Measurements from ENCODE around the gene PLPP3.
"Not testable (repeated sequence)": the region's sequence is repeated elsewhere in the genome, so short reads cannot be mapped to it uniquely, and the experiment has no call there.

PLPP3 gene

DNA sequence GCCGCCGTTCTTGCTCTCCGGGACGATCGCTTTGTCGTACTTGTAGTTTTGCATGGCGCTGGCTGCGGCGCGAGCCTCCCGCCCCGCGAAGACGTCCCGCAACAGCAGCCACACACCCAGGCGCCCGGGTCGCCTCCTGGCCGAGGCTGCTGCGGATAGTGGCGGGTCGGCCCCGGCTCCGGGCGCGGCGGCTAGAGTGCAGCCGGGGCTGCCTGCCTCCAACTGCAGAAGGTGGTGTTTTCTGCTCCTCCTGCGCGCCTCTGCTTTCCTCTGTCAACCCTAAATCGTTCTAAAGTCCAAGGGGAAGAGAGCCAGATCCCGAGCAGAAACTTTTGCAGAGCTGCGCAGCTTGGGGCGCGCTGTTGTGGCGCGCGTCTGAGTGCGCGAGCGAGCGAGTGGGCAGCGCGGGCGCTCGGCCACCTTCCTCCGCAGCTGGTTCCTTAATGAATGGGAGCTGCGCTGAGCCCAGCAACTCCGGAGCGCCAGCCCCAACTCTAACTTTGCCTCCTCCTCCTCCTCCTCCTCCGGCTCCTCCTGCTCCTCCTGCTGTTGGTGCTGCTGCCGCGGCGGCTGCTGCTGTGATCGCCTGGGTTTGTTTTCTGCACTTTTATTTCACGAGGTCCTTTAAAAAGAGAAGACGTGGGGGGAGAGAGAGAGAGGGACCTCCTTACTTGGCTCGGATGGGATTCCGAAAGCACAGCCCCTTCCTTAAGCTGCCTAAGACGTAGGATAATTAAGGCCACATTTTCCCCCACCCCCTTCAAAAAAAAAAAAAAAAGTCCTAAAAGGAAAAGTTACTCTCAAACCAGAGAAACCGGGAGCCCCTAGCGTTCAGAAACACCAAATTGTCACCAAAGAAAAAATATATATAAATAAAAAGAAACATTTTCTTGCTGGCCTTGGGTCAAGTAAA, at the start of gene PLPP3:
PLPP3 (minus strand) TSS at position 601 of the 913 bp plus-strand sequence; CDS start at position 54, 547 bp downstream.
- peak; percentile 44 for DNase-seq (ENCODE audit: low spot score)

- DNase-seq (ENCODE audit: low spot score): no peak
Observed at GRCh38 chr1:56627636-56628039, 48.3 kb upstream of the PLPP3 start.

- DNase-seq (ENCODE audit: low spot score): no peak
Observed at GRCh38 chr1:56627019-56627635, 47.8 kb upstream of the PLPP3 start.

DNA sequence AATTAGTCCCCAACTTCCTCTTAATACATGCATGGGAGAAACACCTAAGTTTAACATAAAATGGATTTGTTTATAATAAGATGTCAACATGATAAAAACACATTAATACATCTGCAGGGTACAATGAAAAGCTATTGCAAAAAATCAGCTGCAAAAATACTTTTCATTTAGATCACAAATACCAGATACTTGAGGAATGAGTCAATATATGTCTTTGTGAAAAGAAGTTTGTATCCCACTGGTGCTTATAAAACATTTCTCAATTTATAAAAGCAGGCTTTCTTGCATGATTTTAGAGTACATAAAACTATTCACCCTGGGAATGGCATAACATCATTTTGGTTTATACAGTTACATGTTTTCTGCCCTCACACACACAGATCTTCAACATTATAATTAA, 47.2 kb upstream of the PLPP3 start:
- no peak for DNase-seq (ENCODE audit: low spot score)

DNA sequence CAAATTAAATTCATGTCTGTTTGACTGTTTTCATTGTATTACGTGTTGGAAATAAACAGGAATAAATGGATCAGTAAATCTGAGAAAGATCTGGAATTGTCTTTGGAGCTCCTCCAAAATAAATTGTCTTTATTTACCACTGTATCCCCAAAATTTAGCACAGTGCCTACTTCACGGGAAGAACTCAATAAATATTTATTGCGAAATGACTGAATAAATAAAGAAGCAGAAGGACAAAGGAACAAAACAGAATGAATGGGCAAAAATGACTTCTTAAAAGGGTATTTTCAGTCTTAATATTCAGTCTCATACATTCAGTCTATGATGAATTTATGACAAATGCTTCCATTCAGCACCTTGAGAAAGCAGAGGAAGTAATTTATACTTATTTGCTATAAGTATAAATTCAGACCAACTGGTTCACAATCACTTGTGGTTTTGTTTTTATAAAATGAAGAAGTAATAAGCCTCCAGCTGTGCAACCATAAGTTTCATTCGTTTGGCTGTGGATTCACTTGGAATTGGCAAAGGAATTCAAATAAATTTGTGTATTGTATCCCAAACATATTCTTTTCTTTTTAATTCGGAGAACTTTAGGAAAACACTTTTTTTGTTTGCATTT, 46.6 kb upstream of the PLPP3 start:
- DNase-seq (ENCODE audit: low spot score): no peak

- DNase-seq (ENCODE audit: low spot score): no peak
Observed at GRCh38 chr1:56617141-56617540, 37.8 kb upstream of the PLPP3 start.

DNA sequence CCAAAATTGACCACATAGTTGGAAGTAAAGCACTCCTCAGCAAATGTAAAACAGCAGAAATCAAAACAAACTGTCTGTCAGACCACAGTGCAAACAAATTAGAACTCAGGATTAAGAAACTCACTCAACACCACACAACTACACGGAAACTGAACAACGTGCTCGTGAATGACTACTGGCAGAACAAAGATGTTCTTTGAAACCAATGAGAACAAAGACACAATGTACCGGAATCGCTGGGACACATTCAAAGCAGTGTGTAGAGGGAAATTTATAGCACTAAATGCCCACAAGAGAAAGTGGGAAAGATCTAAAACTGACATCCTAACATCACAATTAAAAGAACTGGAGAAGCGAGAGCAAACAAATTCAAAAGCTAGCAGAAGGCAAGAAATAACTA, 31.4 kb upstream of the PLPP3 start:
- DNase-seq (ENCODE audit: low spot score): not testable (repeated sequence)

GRCh38 chr1:56610097-56610496, 30.7 kb upstream of the PLPP3 start:
- not testable (repeated sequence) for DNase-seq (ENCODE audit: low spot score)

DNA sequence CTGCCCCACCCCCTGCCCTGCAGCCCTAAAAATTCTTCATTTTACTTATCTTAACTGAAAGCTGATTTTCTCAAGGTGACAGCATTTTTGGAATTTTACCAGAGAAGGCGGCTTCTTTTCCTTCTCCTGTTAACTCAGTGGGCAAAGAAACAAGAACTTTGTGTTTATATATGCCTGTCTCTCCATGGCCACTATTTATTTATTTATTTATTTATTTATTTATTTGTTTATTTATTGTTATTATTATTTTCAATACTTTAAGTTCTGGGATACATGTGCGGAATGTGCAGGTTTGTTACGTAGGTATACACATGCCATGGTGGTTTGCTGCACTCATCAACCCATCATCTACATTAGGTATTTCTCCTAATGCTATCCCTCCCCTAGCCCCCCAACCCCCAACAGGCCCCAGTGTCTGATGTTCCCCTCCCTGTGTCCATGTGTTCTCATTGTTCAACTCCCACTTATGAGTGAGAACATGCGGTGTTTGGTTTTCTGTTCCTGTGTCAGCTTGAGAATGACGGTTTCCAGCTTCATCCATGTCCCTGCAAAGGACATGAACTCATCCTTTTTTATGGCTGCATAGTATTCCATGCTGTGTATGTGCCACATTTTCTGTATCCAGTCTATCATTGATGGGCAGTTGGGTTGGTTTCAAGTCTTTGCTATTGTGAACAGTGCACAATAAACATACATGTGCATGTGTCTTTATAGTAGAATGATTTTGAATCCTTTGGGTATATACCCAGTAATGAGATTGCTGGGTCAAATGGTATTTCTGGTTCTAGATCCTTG, 16.2 kb upstream of the PLPP3 start:
- not testable (repeated sequence) for DNase-seq (ENCODE audit: low spot score)

GRCh38 chr1:56591909-56592308, 12.5 kb upstream of the PLPP3 start:
- DNase-seq (ENCODE audit: low spot score): no peak

DNA sequence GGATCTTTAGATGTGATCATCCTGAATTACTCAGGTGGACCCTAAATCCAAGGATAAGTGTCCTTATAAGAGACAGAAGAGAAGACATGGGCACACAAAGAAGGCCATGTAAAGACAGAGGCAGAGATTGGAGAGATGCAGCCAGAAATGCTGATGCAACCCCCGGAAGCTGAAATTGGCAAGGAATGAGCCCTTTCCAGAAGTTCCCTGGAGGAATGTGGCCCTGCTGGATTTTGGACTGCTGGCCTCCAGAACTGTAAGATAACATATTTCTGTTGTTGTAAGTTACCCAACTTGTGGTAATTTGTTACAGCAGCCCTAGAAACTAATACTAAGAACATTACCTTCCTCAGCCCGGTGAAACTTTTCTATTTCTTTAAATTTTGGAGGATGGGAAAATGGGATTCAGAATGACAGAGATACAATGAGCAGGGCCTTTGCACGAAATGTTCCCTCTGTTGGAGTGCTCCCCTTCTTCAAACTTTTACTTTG, 11.2 kb upstream of the PLPP3 start:
- DNase-seq (ENCODE audit: low spot score): no peak

DNA sequence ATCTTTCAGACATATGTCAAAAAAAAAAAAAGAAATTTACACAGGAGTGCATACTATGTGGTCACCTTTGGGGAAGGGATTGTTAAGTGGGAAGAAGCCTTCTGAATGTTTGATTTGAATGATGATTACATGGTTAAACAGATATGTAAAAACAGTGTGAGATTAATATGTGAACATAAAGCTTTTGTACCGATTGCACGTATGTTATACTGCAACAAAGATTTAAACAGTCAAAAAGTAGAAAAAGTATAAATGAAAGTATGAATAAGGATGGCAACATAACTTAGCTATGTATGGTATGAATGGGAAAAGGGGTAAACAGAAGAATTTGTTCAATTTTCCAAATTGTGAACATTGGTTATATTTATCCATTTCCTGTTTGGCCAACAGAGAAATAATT, 10.0 kb upstream of the PLPP3 start:
- no peak for DNase-seq (ENCODE audit: low spot score)

DNA sequence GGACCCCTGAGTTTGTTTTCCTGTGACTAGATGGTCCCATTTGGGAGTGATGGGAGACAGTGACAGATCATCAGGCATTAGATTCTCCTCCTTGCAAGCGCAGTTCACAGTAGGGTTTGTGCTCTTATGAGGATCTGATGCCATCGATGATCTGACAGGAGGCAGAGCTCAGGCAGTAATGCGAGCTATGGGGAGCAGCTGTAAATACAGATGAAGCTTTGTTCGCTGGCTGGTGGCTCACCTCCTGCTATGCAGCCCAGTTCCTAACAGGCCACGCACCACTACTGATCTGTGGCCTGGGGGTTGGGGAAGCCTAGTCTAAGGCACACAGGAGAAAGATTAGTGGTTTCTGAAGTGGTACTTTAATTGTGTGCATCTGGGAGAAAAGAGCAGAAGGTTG, 7.1 kb upstream of the PLPP3 start:
- no peak for DNase-seq (ENCODE audit: low spot score)

DNA sequence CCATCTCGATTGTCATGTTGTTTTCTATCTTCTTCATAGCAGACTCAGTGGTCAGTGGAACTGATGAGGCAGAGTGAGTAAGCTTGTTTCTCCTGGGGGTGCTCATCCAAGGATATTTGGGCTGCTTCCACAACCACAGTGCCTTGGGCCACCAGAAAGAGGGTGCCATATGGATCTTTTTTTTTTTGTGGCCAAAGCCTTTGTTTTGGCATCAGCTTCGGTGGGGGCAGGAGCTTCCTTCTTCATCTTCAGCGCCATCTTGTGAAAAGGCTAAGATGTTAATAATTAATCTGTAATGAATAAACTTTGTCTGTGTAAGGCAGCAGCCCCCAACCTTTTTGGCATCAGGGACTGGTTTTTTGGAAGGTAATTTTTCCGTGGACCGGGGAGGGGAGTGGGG, 6.6 kb upstream of the PLPP3 start:
- DNase-seq (ENCODE audit: low spot score): no peak

DNA sequence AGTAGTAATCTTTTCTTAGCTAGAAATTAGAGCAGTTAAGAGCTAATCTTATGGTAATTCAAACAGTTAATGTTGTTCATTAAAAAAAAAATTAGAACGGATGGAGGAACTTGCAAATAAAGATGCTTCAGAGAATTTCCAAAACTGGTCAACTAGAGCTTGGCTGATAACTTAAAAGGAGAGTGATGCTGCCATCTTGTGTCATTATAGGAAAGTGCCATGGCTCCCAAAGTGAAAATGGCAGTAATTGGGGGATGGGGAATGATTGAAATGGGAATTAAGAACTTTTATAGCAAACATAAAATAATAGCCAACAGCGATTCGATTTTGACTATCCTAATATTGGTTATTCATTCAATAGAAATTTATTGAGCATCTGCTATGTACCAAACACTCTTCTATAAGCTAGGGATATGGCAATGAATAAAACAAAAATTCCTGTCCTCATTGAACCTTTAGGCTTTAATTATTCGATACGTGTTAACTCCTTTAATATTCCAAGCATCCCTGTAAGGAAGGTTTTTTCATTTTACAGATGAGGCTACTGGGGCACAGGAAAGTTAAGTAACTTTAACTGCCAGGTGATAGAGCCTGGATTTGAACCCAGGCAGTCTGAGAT, 5.7 kb upstream of the PLPP3 start:
- peak; percentile 45 for DNase-seq (ENCODE audit: low spot score)

- no peak for DNase-seq (ENCODE audit: low spot score)
Observed at GRCh38 chr1:56583957-56584468, 4.7 kb upstream of the PLPP3 start.

GRCh38 chr1:56580771-56581170, 1.4 kb upstream of the PLPP3 start:
- DNase-seq (ENCODE audit: low spot score): no peak

DNA sequence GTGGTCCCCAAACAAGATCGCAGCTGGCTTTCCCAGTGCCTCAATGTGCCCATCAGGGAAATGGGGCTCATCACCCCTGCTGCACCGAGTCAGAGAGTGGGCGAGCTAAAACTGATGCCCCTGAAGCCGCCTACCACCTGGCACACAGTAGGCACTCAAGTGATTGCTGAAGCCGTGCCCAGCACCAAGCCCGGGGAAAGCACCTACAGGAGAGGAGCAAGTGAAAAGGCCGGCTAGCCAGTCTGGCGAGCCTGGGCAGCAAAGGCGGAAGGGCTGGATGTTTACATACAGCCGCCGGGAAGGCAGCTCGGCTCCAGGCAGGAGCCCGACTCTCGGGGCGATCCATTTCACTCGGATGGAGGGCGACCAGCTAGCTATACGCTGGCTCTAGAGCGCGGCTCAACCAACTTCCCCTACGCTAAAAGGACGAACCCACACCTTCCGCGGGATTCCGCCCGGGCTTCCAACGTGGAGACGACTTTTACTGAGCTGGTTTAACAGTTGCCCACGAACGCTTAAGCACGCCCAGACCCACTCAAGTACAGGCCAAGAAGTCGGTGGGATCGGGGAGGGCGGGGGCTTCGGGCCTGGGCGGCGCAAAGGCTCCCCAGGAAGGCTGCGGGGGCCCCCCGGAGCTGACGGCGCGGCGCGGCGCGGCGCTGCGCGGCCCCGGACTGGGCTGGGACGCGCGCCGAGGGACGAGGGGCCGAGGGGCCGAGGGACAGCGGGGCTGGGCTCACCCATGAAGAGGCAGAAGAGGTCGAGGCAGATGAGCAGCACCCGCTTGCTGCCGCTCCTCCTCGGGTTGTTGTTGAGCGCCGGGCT, 1.0 kb downstream of the PLPP3 start:
- DNase-seq (ENCODE audit: low spot score): peak; percentile 46

DNA sequence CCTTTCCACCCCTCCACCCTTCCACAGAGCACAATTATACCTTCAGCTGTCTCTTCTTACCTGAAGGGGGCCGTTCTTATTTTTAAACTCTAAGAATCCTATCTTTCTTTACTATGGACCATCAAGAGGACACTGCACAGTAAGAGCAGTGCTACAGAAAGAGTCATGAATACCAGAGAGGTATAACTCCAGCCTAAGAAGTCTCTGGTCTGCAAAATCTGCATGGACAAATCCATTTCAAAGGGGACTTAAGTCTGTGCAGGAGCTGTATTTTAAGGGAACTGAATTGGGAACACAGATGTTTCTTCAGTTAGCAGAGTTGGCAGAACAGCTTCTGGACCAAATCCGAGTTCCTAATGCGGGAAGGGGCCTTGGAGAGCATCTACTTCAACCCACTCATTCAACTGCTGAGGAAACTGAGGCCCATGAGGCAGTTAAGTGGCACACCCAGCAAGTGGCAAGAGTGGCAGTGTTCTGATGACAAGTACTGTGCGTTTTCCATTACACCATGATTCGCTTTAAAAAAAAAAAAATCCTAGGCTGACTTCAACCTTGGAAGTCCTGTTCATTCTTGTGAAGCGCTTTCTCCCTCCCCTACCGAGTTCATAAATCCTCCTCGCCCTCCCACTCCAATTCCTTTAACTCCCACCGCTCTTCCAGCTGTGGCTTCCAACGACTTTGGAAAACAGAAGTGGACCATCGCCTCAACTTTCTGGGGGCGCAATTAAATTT, 1.8 kb downstream of the PLPP3 start:
- DNase-seq (ENCODE audit: low spot score): no peak

Measured in germinal center (tissue), 1 donor.